ENCODE results near the gene ERCC1. TPM values are rescaled to one million over a fixed set of nuclear protein-coding genes. Genes with fewer than 3 reads are reported as not detected.
A peak's percentile ranks its signal among the peaks of the same experiment; 100 is the strongest.

ERCC1 gene
- total RNA-seq, 1 experiment from 2014 or later: 57.3 TPM

DNA sequence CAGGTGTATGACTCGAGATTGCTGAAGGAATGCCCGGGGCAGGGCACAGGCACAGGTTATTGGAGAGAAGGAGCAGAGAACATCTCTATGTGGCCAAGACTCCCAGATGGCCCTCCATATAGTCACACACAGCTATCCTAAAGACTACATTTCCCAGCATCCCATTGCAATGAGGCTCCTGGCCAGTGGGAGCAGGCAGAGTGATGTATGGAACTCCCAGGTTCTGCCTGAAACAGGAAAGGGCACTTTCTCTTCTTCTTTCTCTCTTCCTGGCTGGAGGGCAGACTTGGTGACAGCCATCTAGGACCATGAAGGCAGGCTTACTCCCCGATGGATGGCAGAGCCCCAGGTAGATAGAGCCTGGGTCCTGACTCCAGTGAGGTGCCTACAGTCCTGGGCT, 32.4 kb downstream of the ERCC1 start:
- Histone ChIP-seq H2AFZ (ENCODE audit: low read length) (no peak overlapping the region), H3K9me2 (replicated peaks; ENCODE audit: low read length) (no peaks in the 10 kb centered on the region), H3K27me3 (ENCODE audit: low read length) (no peaks in the 10 kb centered on the region), H3K4me3 (ENCODE audit: low read length) (no peak overlapping the region), H3K27ac (ENCODE audit: low read length) (no peak overlapping the region), H3K4me2 (ENCODE audit: low read length) (no peak overlapping the region), H3F3A (ENCODE audit: low read length, unreplicated experiment) (no peaks in the 10 kb centered on the region), H3K9me3 (ENCODE audit: low read length) (no peaks in the 10 kb centered on the region), H3K9ac (ENCODE audit: low read length) (no peak overlapping the region), H3K4me1 (ENCODE audit: insufficient read depth, low read length) (no peaks in the 10 kb centered on the region), H3K79me2 (ENCODE audit: low read length) (no peaks in the 10 kb centered on the region), H3K36me3 (ENCODE audit: low read depth, low read length) (peaks cover 5% of the 10 kb centered on the region; the same call in 1 of the 2 replicates), H4K20me1 (ENCODE audit: low read length) (no peaks in the 10 kb centered on the region)
- TF ChIP-seq EZH2phosphoT487 (IDR thresholded peaks at IDR 0.05; ENCODE audit: borderline replicate concordance, low read length): no peak
- TF ChIP-seq, protein P1, sequence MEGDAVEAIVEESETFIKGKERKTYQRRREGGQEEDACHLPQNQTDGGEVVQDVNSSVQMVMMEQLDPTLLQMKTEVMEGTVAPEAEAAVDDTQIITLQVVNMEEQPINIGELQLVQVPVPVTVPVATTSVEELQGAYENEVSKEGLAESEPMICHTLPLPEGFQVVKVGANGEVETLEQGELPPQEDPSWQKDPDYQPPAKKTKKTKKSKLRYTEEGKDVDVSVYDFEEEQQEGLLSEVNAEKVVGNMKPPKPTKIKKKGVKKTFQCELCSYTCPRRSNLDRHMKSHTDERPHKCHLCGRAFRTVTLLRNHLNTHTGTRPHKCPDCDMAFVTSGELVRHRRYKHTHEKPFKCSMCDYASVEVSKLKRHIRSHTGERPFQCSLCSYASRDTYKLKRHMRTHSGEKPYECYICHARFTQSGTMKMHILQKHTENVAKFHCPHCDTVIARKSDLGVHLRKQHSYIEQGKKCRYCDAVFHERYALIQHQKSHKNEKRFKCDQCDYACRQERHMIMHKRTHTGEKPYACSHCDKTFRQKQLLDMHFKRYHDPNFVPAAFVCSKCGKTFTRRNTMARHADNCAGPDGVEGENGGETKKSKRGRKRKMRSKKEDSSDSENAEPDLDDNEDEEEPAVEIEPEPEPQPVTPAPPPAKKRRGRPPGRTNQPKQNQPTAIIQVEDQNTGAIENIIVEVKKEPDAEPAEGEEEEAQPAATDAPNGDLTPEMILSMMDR (conservative IDR thresholded peaks at IDR 0.05; ENCODE audit: low read depth, low read length): no peak
- TF ChIP-seq EZH2 (IDR thresholded peaks at IDR 0.05; ENCODE audit: low read length, unreplicated experiment): no peak
- CTCF ChIA-PET: no interaction called here
- no TSS peak for BruUV-seq (replicated peaks)
- ATAC-seq (peak; percentile 64), DNase-seq (peak; percentile 25)
- intact Hi-C loops (cut with micrococcal nuclease): no loop called here
- POLR2A ChIA-PET (ENCODE audit: unreplicated experiment): interaction anchor here (0.7 kb wide), 1 partner anchor 138 kb away, joined by 8 read pairs; no protein-coding TSS in a partner anchor

GRCh38 chr19:45385392-45386221, 38.1 kb downstream of the ERCC1 start:
- BruUV-seq (replicated peaks): no TSS peak
- Histone ChIP-seq H3K27me3 (ENCODE audit: low read length) (no peaks in the 10 kb centered on the region), H2AFZ (ENCODE audit: low read length) (no peak overlapping the region), H3K36me3 (ENCODE audit: low read depth, low read length) (no peaks in the 10 kb centered on the region), H3K27ac (ENCODE audit: low read length) (no peak overlapping the region), H3K9ac (ENCODE audit: low read length) (no peak overlapping the region), H3K4me3 (ENCODE audit: low read length) (no peak overlapping the region), H3K9me2 (replicated peaks; ENCODE audit: low read length) (no peaks in the 10 kb centered on the region), H4K20me1 (ENCODE audit: low read length) (no peaks in the 10 kb centered on the region), H3K79me2 (ENCODE audit: low read length) (no peaks in the 10 kb centered on the region), H3F3A (ENCODE audit: low read length, unreplicated experiment) (no peaks in the 10 kb centered on the region), H3K9me3 (ENCODE audit: low read length) (no peaks in the 10 kb centered on the region), H3K4me2 (ENCODE audit: low read length) (no peak overlapping the region), H3K4me1 (ENCODE audit: insufficient read depth, low read length) (no peaks in the 10 kb centered on the region)
- DNase-seq: no peak
- intact Hi-C loops (cut with micrococcal nuclease): no loop called here
- POLR2A ChIA-PET (ENCODE audit: unreplicated experiment): no interaction called here
- TF ChIP-seq EZH2 (IDR thresholded peaks at IDR 0.05; ENCODE audit: low read length, unreplicated experiment): no peak
- no peak for TF ChIP-seq EZH2phosphoT487 (IDR thresholded peaks at IDR 0.05; ENCODE audit: borderline replicate concordance, low read length)
- TF ChIP-seq, protein P1 (conservative IDR thresholded peaks at IDR 0.05; ENCODE audit: low read depth, low read length): no peak
- ATAC-seq: no peak
- CTCF ChIA-PET: no interaction called here

GRCh38 chr19:45382426-45382825, 41.3 kb downstream of the ERCC1 start:
- CTCF ChIA-PET: no interaction called here
- ATAC-seq: no peak

More at GRCh38 chr19:45382426-45382825, 41.3 kb downstream of the ERCC1 start:
- no peaks in the 10 kb centered on the region for H3K27me3 ChIP-seq (ENCODE audit: low read length)
- DNase-seq: no peak
- POLR2A ChIA-PET (ENCODE audit: unreplicated experiment): no interaction called here
- H3K36me3 ChIP-seq (ENCODE audit: low read depth, low read length): no peaks in the 10 kb centered on the region
- H3K4me3 ChIP-seq (ENCODE audit: low read length): no peak overlapping the region
- no peaks in the 10 kb centered on the region for H4K20me1 ChIP-seq (ENCODE audit: low read length)
- no peaks in the 10 kb centered on the region for H3K9me2 ChIP-seq (replicated peaks; ENCODE audit: low read length)
- H3F3A ChIP-seq (ENCODE audit: low read length, unreplicated experiment): no peaks in the 10 kb centered on the region
- no peaks in the 10 kb centered on the region for H3K79me2 ChIP-seq (ENCODE audit: low read length)
- H2AFZ ChIP-seq (ENCODE audit: low read length): no peak overlapping the region
- H3K9me3 ChIP-seq (ENCODE audit: low read length): no peaks in the 10 kb centered on the region
- intact Hi-C loops (cut with micrococcal nuclease): no loop called here
- H3K4me2 ChIP-seq (ENCODE audit: low read length): no peak overlapping the region
- H3K4me1 ChIP-seq (ENCODE audit: insufficient read depth, low read length): peaks cover 10% of the 10 kb centered on the region; the same call in 1 of the 2 replicates
- TF ChIP-seq EZH2 (IDR thresholded peaks at IDR 0.05; ENCODE audit: low read length, unreplicated experiment): no peak
- H3K9ac ChIP-seq (ENCODE audit: low read length): no peak overlapping the region
- no peak overlapping the region for H3K27ac ChIP-seq (ENCODE audit: low read length)
- no TSS peak for BruUV-seq (replicated peaks)

Data from PC-3 (cell line).